ENCODE measurements around the gene COMMD1.
"Not testable (repeated sequence)": the region's sequence is repeated elsewhere in the genome, so short reads cannot be mapped to it uniquely, and the experiment has no call there.

Gene COMMD1

GRCh38 chr2:62016957-62017356 lies 111.5 kb downstream of the COMMD1 start:
- ATAC-seq (replicated peaks; ENCODE audit: extremely low read depth, poor library complexity, severe bottlenecking) (no peak), DNase-seq (ENCODE audit: low spot score in 2 of 2) (no peak)
- Mint-ChIP-seq H3K4me3 (no peak overlapping the region), H3K27me3 (no peaks in the 10 kb centered on the region), H3K36me3 (ENCODE audit: insufficient read depth) (peaks cover 1% of the 10 kb centered on the region), H3K27ac (ENCODE audit: low read depth) (no peak overlapping the region), H3K9me3 (no peaks in the 10 kb centered on the region), H3K4me1 (peaks cover 9% of the 10 kb centered on the region)

- H3K27me3 Mint-ChIP-seq = no peaks in the 10 kb centered on the region
- no peaks in the 10 kb centered on the region for H3K9me3 Mint-ChIP-seq
- ATAC-seq (replicated peaks; ENCODE audit: extremely low read depth, poor library complexity, severe bottlenecking) = no peak
- no peaks in the 10 kb centered on the region for H3K36me3 Mint-ChIP-seq (ENCODE audit: insufficient read depth)
- H3K4me1 Mint-ChIP-seq = no peaks in the 10 kb centered on the region
- no peak for DNase-seq (ENCODE audit: low spot score in 2 of 2)
- H3K4me3 Mint-ChIP-seq = no peak overlapping the region
- peak overlapping the region; percentile 62 for H3K27ac Mint-ChIP-seq (ENCODE audit: low read depth)
These were observed 124.4 kb downstream of the COMMD1 start for GRCh38 chr2:62029910-62030309.

GRCh38 chr2:62030902-62031301 lies 125.4 kb downstream of the COMMD1 start:
- no peak for DNase-seq (ENCODE audit: low spot score in 2 of 2)
- H3K4me1 Mint-ChIP-seq = no peaks in the 10 kb centered on the region
- H3K36me3 Mint-ChIP-seq (ENCODE audit: insufficient read depth) = no peaks in the 10 kb centered on the region
- H3K27me3 Mint-ChIP-seq = no peaks in the 10 kb centered on the region
- H3K4me3 Mint-ChIP-seq = no peak overlapping the region
- no peak for ATAC-seq (replicated peaks; ENCODE audit: extremely low read depth, poor library complexity, severe bottlenecking)
- no peaks in the 10 kb centered on the region for H3K9me3 Mint-ChIP-seq
- H3K27ac Mint-ChIP-seq (ENCODE audit: low read depth) = no peak overlapping the region

GRCh38 chr2:62032096-62032495 lies 126.6 kb downstream of the COMMD1 start:
- no peak for ATAC-seq (replicated peaks; ENCODE audit: extremely low read depth, poor library complexity, severe bottlenecking)
- Mint-ChIP-seq H3K9me3 (no peaks in the 10 kb centered on the region), H3K4me3 (no peak overlapping the region), H3K27ac (ENCODE audit: low read depth) (no peak overlapping the region), H3K4me1 (no peaks in the 10 kb centered on the region), H3K27me3 (no peaks in the 10 kb centered on the region), H3K36me3 (ENCODE audit: insufficient read depth) (no peaks in the 10 kb centered on the region)
- DNase-seq (ENCODE audit: low spot score in 2 of 2) = no peak

GRCh38 chr2:62034715-62035114 lies 129.2 kb downstream of the COMMD1 start:
- H3K9me3 Mint-ChIP-seq = no peaks in the 10 kb centered on the region
- no peak overlapping the region for H3K27ac Mint-ChIP-seq (ENCODE audit: low read depth)
- DNase-seq (ENCODE audit: low spot score in 2 of 2) (no peak), ATAC-seq (replicated peaks; ENCODE audit: extremely low read depth, poor library complexity, severe bottlenecking) (no peak)
- H3K4me1 Mint-ChIP-seq = peaks cover 11% of the 10 kb centered on the region
- H3K4me3 Mint-ChIP-seq = no peak overlapping the region
- H3K27me3 Mint-ChIP-seq = no peaks in the 10 kb centered on the region
- no peaks in the 10 kb centered on the region for H3K36me3 Mint-ChIP-seq (ENCODE audit: insufficient read depth)

- no peaks in the 10 kb centered on the region for H3K27me3 Mint-ChIP-seq
- peaks cover 19% of the 10 kb centered on the region for H3K4me1 Mint-ChIP-seq
- no peak overlapping the region for H3K4me3 Mint-ChIP-seq
- DNase-seq (ENCODE audit: low spot score in 2 of 2) (no peak), ATAC-seq (replicated peaks; ENCODE audit: extremely low read depth, poor library complexity, severe bottlenecking) (no peak)
- no peaks in the 10 kb centered on the region for H3K36me3 Mint-ChIP-seq (ENCODE audit: insufficient read depth)
- H3K9me3 Mint-ChIP-seq = no peaks in the 10 kb centered on the region
- H3K27ac Mint-ChIP-seq (ENCODE audit: low read depth) = no peak overlapping the region
These were observed 130.8 kb downstream of the COMMD1 start for GRCh38 chr2:62036229-62036628.

GRCh38 chr2:62036761-62037250 lies 131.3 kb downstream of the COMMD1 start:
- Mint-ChIP-seq H3K4me1 (peaks cover 20% of the 10 kb centered on the region), H3K27me3 (no peaks in the 10 kb centered on the region), H3K36me3 (ENCODE audit: insufficient read depth) (no peaks in the 10 kb centered on the region), H3K4me3 (no peak overlapping the region), H3K27ac (ENCODE audit: low read depth) (no peak overlapping the region), H3K9me3 (no peaks in the 10 kb centered on the region)
- DNase-seq (ENCODE audit: low spot score in 2 of 2) (no peak), ATAC-seq (replicated peaks; ENCODE audit: extremely low read depth, poor library complexity, severe bottlenecking) (no peak)

GRCh38 chr2:62038975-62039771 lies 133.7 kb downstream of the COMMD1 start:
- Mint-ChIP-seq H3K4me1 (peaks cover 20% of the 10 kb centered on the region), H3K36me3 (ENCODE audit: insufficient read depth) (no peaks in the 10 kb centered on the region), H3K27me3 (no peaks in the 10 kb centered on the region), H3K9me3 (no peaks in the 10 kb centered on the region), H3K27ac (ENCODE audit: low read depth) (peak overlapping the region; percentile 38), H3K4me3 (no peak overlapping the region)
- DNase-seq (ENCODE audit: low spot score in 2 of 2) (no peak), ATAC-seq (replicated peaks; ENCODE audit: extremely low read depth, poor library complexity, severe bottlenecking) (peak; percentile 82)

GRCh38 chr2:62040926-62041325 lies 135.5 kb downstream of the COMMD1 start:
- Mint-ChIP-seq H3K9me3 (no peaks in the 10 kb centered on the region), H3K4me3 (no peak overlapping the region), H3K4me1 (peaks cover 20% of the 10 kb centered on the region), H3K27ac (ENCODE audit: low read depth) (no peak overlapping the region), H3K27me3 (no peaks in the 10 kb centered on the region), H3K36me3 (ENCODE audit: insufficient read depth) (no peaks in the 10 kb centered on the region)
- ATAC-seq (replicated peaks; ENCODE audit: extremely low read depth, poor library complexity, severe bottlenecking) (no peak), DNase-seq (ENCODE audit: low spot score in 2 of 2) (no peak)

GRCh38 chr2:62041701-62042385 lies 136.4 kb downstream of the COMMD1 start:
- H3K4me3 Mint-ChIP-seq; H3K27ac Mint-ChIP-seq (ENCODE audit: low read depth); DNase-seq (ENCODE audit: low spot score in 2 of 2); H3K27me3 Mint-ChIP-seq; H3K9me3 Mint-ChIP-seq; ATAC-seq (replicated peaks; ENCODE audit: extremely low read depth, poor library complexity, severe bottlenecking); H3K36me3 Mint-ChIP-seq (ENCODE audit: insufficient read depth): not testable (repeated sequence)
- H3K4me1 Mint-ChIP-seq = peaks cover 20% of the 10 kb centered on the region

GRCh38 chr2:62042400-62042799 lies 136.9 kb downstream of the COMMD1 start:
- Mint-ChIP-seq H3K9me3 (no peaks in the 10 kb centered on the region), H3K27me3 (no peaks in the 10 kb centered on the region), H3K4me1 (peaks cover 20% of the 10 kb centered on the region), H3K4me3 (no peak overlapping the region), H3K27ac (ENCODE audit: low read depth) (no peak overlapping the region), H3K36me3 (ENCODE audit: insufficient read depth) (peaks cover 2% of the 10 kb centered on the region)
- ATAC-seq (replicated peaks; ENCODE audit: extremely low read depth, poor library complexity, severe bottlenecking) = no peak
- no peak for DNase-seq (ENCODE audit: low spot score in 2 of 2)

GRCh38 chr2:62042944-62043343 lies 137.5 kb downstream of the COMMD1 start:
- no peaks in the 10 kb centered on the region for H3K9me3 Mint-ChIP-seq
- H3K4me1 Mint-ChIP-seq = peaks cover 20% of the 10 kb centered on the region
- peaks cover 2% of the 10 kb centered on the region for H3K36me3 Mint-ChIP-seq (ENCODE audit: insufficient read depth)
- H3K27me3 Mint-ChIP-seq = no peaks in the 10 kb centered on the region
- DNase-seq (ENCODE audit: low spot score in 2 of 2) (no peak), ATAC-seq (replicated peaks; ENCODE audit: extremely low read depth, poor library complexity, severe bottlenecking) (no peak)
- no peak overlapping the region for H3K27ac Mint-ChIP-seq (ENCODE audit: low read depth)
- H3K4me3 Mint-ChIP-seq = no peak overlapping the region

GRCh38 chr2:62045017-62045543 lies 139.6 kb downstream of the COMMD1 start:
- DNase-seq (ENCODE audit: low spot score in 2 of 2) (no peak), ATAC-seq (replicated peaks; ENCODE audit: extremely low read depth, poor library complexity, severe bottlenecking) (no peak)
- no peaks in the 10 kb centered on the region for H3K9me3 Mint-ChIP-seq
- H3K4me1 Mint-ChIP-seq = peaks cover 6% of the 10 kb centered on the region
- no peaks in the 10 kb centered on the region for H3K27me3 Mint-ChIP-seq
- peaks cover 2% of the 10 kb centered on the region for H3K36me3 Mint-ChIP-seq (ENCODE audit: insufficient read depth)
- H3K4me3 Mint-ChIP-seq = no peak overlapping the region
- no peak overlapping the region for H3K27ac Mint-ChIP-seq (ENCODE audit: low read depth)

All from central memory CD8-positive, alpha-beta T cell (primary cell).